GM23338 (cell line): ENCODE data around the gene ARHGAP28. TPM values are rescaled to one million over a fixed set of nuclear protein-coding genes. Genes with fewer than 3 reads are reported as not detected.

ENCODE experiments used
- ATAC-seq: fragments of 200-7000 bp; cut with Tn5 transposase; 3 replicates; pipeline ENCODE4 v1.9.1; 2020
- DNase-seq: peaks from one replicate; pipeline ENCODE4 v3.0.0-alpha.2; 2015; ENCODE audit warnings: low spot score
- H2AFZ ChIP-seq: fragments of 200-600 bp; sonication (generic); 2 replicates; pipeline ENCODE4 v1.8.0; 2016; ENCODE audit warnings: antibody characterized with exemption, mild to moderate bottlenecking, moderate library complexity
- H3F3A ChIP-seq: fragments of 200-600 bp; sonication (generic); replicated peaks from 2 replicates; pipeline ENCODE4 v1.8.0; 2017; ENCODE audit warnings: antibody characterized with exemption, mixed run types, low read depth
- H3K27ac ChIP-seq: fragments of 200-600 bp; sonication (generic); 2 replicates; pipeline ENCODE4 v1.6.1; 2016; ENCODE audit warnings: low read depth
- H3K27me3 ChIP-seq: fragments of 200-600 bp; sonication (generic); 2 replicates; pipeline ENCODE4 v1.8.0; 2016; ENCODE audit warnings: mild to moderate bottlenecking, mixed run types, moderate library complexity; ENCODE audit not compliant: insufficient read depth
- H3K36me3 ChIP-seq: fragments of 200-600 bp; sonication (generic); 2 replicates; pipeline ENCODE4 v1.8.0; 2016; ENCODE audit warnings: mild to moderate bottlenecking; ENCODE audit not compliant: insufficient read depth
- H3K4me1 ChIP-seq: fragments of 200-600 bp; sonication (generic); 2 replicates; pipeline ENCODE4 v1.8.0; 2016; ENCODE audit warnings: mild to moderate bottlenecking, moderate library complexity; ENCODE audit not compliant: insufficient read depth
- H3K4me2 ChIP-seq: fragments of 200-600 bp; sonication (generic); 2 replicates; pipeline ENCODE4 v1.7.1; 2017; ENCODE audit warnings: mixed run types
- H3K4me3 ChIP-seq: fragments of 200-600 bp; sonication (generic); 2 replicates; pipeline ENCODE4 v1.6.1; 2016; ENCODE audit warnings: mixed run types
- H3K79me2 ChIP-seq: fragments of 200-600 bp; sonication (generic); replicated peaks from 2 replicates; pipeline ENCODE4 v1.8.0; 2017; ENCODE audit warnings: mild to moderate bottlenecking; ENCODE audit not compliant: insufficient read depth
- H3K9me2 ChIP-seq: fragments of 200-600 bp; sonication (generic); 2 replicates; pipeline ENCODE4 v1.8.0; 2017; ENCODE audit not compliant: insufficient read depth
- H4K20me1 ChIP-seq: fragments of 200-600 bp; sonication (generic); replicated peaks from 2 replicates; pipeline ENCODE4 v1.8.0; 2017; ENCODE audit warnings: mild to moderate bottlenecking; ENCODE audit not compliant: insufficient read depth
- H3K27ac Mint-ChIP-seq: 2 replicates; pipeline ENCODE4 v1.8.0; 2020; ENCODE audit warnings: inconsistent platforms, mild to moderate bottlenecking, moderate library complexity, mixed read lengths
- H3K27me3 Mint-ChIP-seq: 3 replicates; pipeline ENCODE4 v1.8.0; 2022; ENCODE audit warnings: low read depth, mild to moderate bottlenecking, moderate library complexity, mixed read lengths, inconsistent platforms; ENCODE audit not compliant: insufficient read depth, poor library complexity
- H3K36me3 Mint-ChIP-seq: 3 replicates; pipeline ENCODE4 v1.8.0; 2021; ENCODE audit warnings: low read depth, mild to moderate bottlenecking, inconsistent platforms, moderate library complexity, mixed read lengths
- H3K4me1 Mint-ChIP-seq: 3 replicates; pipeline ENCODE4 v1.8.0; 2020; ENCODE audit warnings: mild to moderate bottlenecking, inconsistent platforms, mixed read lengths
- H3K4me3 Mint-ChIP-seq: 3 replicates; pipeline ENCODE4 v1.8.0; 2021; ENCODE audit warnings: moderate library complexity, mild to moderate bottlenecking, inconsistent platforms, mixed read lengths
- H3K9me3 Mint-ChIP-seq: 3 replicates; pipeline ENCODE4 v1.8.0; 2020; ENCODE audit warnings: moderate library complexity, mild to moderate bottlenecking, inconsistent platforms, mixed read lengths
- CREB1 ChIP-seq: fragments of 250-450 bp; sonication (Bioruptor Pico); IDR thresholded peaks from 2 replicates; pipeline ENCODE4 v1.5.0; 2020; ENCODE audit warnings: low read depth, mild to moderate bottlenecking, moderate library complexity
- EZH2 ChIP-seq: fragments of 200-600 bp; sonication (generic); IDR thresholded peaks from one replicate; pipeline ENCODE4 v1.8.0; 2017; ENCODE audit warnings: antibody characterized with exemption, mild to moderate bottlenecking, low read depth; ENCODE audit not compliant: unreplicated experiment
- EZH2phosphoT487 ChIP-seq: fragments of 200-600 bp; sonication (generic); IDR thresholded peaks from one replicate; pipeline ENCODE4 v1.8.1; 2018; ENCODE audit warnings: antibody characterized with exemption; ENCODE audit not compliant: unreplicated experiment
- JUNB ChIP-seq: IDR thresholded peaks from one replicate; pipeline ENCODE4 v1.6.1; 2016; ENCODE audit warnings: antibody characterized with exemption; ENCODE audit not compliant: unreplicated experiment
- NANOG ChIP-seq: IDR thresholded peaks from 2 replicates; pipeline ENCODE4 v1.6.1; 2016; ENCODE audit warnings: antibody characterized with exemption, borderline replicate concordance
- POLR2AphosphoS5 ChIP-seq: IDR thresholded peaks from 2 replicates; pipeline ENCODE4 v1.6.1; 2016; ENCODE audit warnings: antibody characterized with exemption, low read depth
- STAT1 ChIP-seq: IDR thresholded peaks from one replicate; pipeline ENCODE4 v1.6.1; 2016; ENCODE audit warnings: antibody characterized with exemption; ENCODE audit not compliant: unreplicated experiment
- ZNF114 ChIP-seq: fragments of 250-450 bp; sonication (Bioruptor Pico); IDR thresholded peaks from 2 replicates; pipeline ENCODE4 v1.5.0; 2020; ENCODE audit warnings: mild to moderate bottlenecking, moderate library complexity
- polyA plus RNA-seq: library from polyadenylated mRNA; unstranded; fragments of >200 nt; fragmentation: Nextera tagmentation; extraction: Ambion mirVana; gene quantifications from 2 replicates; pipeline ENCODE4 v1.2.1, GENCODE V29; 2016
- total RNA-seq: library from RNA; depleted of rRNA; stranded (reverse); fragments of >200 nt; shearing (Covaris generic); gene quantifications from 2 replicates; pipeline ENCODE4 v1.2.3, GENCODE V29; 2014
- TF ChIP-seq, protein P1 (sequence below): IDR thresholded peaks from one replicate; pipeline ENCODE4 v1.6.1; 2018; ENCODE audit warnings: antibody characterized with exemption; ENCODE audit not compliant: unreplicated experiment
- TF ChIP-seq, protein P2 (sequence below), 2 experiments: fragments of 200-600 bp in 1 of 2; sonication (generic) in 1 of 2; conservative IDR thresholded peaks; 2 replicates each; pipeline versions ENCODE4 v1.5.1 to v1.6.1; 2016 to 2017; ENCODE audit warnings: antibody characterized with exemption in 2 of 2, low read depth in 2 of 2, mild to moderate bottlenecking in 2 of 2, moderate library complexity in 1 of 2

ARHGAP28 gene
- total and polyA plus RNA-seq, 2 experiments from 2014 or later: 2.8 to 9.6 TPM

DNA sequence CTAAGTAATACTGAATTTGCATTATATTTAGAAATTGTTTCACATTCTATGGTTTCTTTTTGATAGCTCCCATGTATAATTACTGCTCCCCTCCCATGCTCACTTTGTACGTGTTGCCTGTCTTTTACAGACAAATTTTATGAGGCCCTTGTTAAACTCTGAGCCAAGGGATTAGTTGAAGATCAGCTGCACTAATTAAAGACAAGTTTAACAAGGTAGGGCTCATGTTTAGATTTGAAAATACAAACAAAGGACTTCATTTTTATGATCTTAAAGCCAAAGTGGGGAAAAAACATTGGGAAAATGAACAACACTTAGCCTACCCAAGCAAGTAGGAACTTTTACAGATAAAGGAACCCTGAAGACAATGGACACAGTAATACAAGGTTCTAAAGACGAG, 46.2 kb downstream of the ARHGAP28 start:
- Histone ChIP-seq H3K4me1 (peaks cover 14% of the 10 kb centered on the region; the same call in 1 of the 2 replicates), H3K27ac (no peak overlapping the region), H3K4me2 (no peak overlapping the region), H3K4me3 (no peak overlapping the region), H3K9me2 (no peaks in the 10 kb centered on the region), H3K36me3 (no peaks in the 10 kb centered on the region), H3F3A (no peaks in the 10 kb centered on the region), H3K79me2 (no peaks in the 10 kb centered on the region), H3K27me3 (no peaks in the 10 kb centered on the region), H2AFZ (0 out of 2 replicates have a peak overlapping the region, but pooled peaks have one; percentile 28), H4K20me1 (no peaks in the 10 kb centered on the region)
- Mint-ChIP-seq H3K27me3 (no peaks in the 10 kb centered on the region), H3K4me1 (peaks cover 24% of the 10 kb centered on the region), H3K36me3 (no peaks in the 10 kb centered on the region), H3K9me3 (no peaks in the 10 kb centered on the region), H3K4me3 (no peak overlapping the region), H3K27ac (no peak overlapping the region)
- TF ChIP-seq CREB1 (no peak), ZNF114 (CRISPR knock-in tag) (no peak), EZH2phosphoT487 (no peak), STAT1 (no peak), POLR2AphosphoS5 (no peak), JUNB (no peak), NANOG (no peak)
- TF ChIP-seq, protein P1, sequence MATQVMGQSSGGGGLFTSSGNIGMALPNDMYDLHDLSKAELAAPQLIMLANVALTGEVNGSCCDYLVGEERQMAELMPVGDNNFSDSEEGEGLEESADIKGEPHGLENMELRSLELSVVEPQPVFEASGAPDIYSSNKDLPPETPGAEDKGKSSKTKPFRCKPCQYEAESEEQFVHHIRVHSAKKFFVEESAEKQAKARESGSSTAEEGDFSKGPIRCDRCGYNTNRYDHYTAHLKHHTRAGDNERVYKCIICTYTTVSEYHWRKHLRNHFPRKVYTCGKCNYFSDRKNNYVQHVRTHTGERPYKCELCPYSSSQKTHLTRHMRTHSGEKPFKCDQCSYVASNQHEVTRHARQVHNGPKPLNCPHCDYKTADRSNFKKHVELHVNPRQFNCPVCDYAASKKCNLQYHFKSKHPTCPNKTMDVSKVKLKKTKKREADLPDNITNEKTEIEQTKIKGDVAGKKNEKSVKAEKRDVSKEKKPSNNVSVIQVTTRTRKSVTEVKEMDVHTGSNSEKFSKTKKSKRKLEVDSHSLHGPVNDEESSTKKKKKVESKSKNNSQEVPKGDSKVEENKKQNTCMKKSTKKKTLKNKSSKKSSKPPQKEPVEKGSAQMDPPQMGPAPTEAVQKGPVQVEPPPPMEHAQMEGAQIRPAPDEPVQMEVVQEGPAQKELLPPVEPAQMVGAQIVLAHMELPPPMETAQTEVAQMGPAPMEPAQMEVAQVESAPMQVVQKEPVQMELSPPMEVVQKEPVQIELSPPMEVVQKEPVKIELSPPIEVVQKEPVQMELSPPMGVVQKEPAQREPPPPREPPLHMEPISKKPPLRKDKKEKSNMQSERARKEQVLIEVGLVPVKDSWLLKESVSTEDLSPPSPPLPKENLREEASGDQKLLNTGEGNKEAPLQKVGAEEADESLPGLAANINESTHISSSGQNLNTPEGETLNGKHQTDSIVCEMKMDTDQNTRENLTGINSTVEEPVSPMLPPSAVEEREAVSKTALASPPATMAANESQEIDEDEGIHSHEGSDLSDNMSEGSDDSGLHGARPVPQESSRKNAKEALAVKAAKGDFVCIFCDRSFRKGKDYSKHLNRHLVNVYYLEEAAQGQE: no peak
- no peak for DNase-seq
- ATAC-seq: no peak

DNA sequence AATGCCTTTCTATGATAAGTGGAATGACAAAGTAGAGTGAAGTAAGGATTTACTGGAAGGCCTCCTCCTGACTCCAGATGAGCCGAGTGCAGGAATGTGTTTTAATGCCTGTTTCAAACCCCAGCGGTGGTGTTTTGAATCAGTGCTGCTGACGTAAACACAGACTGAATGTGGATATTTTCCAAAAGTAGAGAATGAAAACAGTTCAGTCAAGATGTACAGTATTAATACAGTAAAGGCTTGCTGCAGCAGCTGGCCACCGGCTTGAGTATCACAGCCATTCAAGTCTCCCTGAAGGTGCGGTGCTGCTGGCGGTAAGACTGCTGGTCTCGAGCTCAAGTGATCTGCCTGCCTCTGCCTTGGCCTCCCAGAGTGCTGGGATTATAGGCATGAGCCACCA, 46.7 kb downstream of the ARHGAP28 start:
- no peak overlapping the region for H3K4me3 Mint-ChIP-seq
- Histone ChIP-seq H3K27ac (no peak overlapping the region), H3K4me2 (no peak overlapping the region), H3K4me1 (peaks cover 18% of the 10 kb centered on the region), H3K9me2 (no peaks in the 10 kb centered on the region), H3F3A (no peaks in the 10 kb centered on the region), H3K27me3 (no peaks in the 10 kb centered on the region), H3K79me2 (no peaks in the 10 kb centered on the region), H3K4me3 (no peak overlapping the region), H3K36me3 (no peaks in the 10 kb centered on the region), H2AFZ (0 out of 2 replicates have a peak overlapping the region, but pooled peaks have one; percentile 28), H4K20me1 (no peaks in the 10 kb centered on the region)
- TF ChIP-seq, protein P1: no peak
- TF ChIP-seq, protein P2, sequence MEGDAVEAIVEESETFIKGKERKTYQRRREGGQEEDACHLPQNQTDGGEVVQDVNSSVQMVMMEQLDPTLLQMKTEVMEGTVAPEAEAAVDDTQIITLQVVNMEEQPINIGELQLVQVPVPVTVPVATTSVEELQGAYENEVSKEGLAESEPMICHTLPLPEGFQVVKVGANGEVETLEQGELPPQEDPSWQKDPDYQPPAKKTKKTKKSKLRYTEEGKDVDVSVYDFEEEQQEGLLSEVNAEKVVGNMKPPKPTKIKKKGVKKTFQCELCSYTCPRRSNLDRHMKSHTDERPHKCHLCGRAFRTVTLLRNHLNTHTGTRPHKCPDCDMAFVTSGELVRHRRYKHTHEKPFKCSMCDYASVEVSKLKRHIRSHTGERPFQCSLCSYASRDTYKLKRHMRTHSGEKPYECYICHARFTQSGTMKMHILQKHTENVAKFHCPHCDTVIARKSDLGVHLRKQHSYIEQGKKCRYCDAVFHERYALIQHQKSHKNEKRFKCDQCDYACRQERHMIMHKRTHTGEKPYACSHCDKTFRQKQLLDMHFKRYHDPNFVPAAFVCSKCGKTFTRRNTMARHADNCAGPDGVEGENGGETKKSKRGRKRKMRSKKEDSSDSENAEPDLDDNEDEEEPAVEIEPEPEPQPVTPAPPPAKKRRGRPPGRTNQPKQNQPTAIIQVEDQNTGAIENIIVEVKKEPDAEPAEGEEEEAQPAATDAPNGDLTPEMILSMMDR (conservative IDR thresholded peaks at IDR 0.05; ENCODE audit: low read depth in 2 of 2): no peak
- TF ChIP-seq ZNF114 (CRISPR knock-in tag) (no peak), POLR2AphosphoS5 (no peak), EZH2 (no peak)
- peaks cover 27% of the 10 kb centered on the region for H3K4me1 Mint-ChIP-seq
- no peak for DNase-seq
- H3K36me3 Mint-ChIP-seq: no peaks in the 10 kb centered on the region
- ATAC-seq: peak; percentile 50
- H3K27ac Mint-ChIP-seq: no peak overlapping the region
- no peaks in the 10 kb centered on the region for H3K9me3 Mint-ChIP-seq
- H3K27me3 Mint-ChIP-seq: peaks cover under 1% of the 10 kb centered on the region
